Astrocyte (in vitro differentiated cells and primary cell): ENCODE measurements around the gene GPR158. TPM values are rescaled to one million over a fixed set of nuclear protein-coding genes. Genes with fewer than 3 reads are reported as not detected.

Source experiments
- DNase-seq: peaks from one replicate; pipeline ENCODE4 v3.0.0-alpha.2; 2010; ENCODE audit warnings: low read depth
- FAIRE-seq: peaks from 2 replicates; lab custom pipeline; 2011; peaks lifted over from hg19 to GRCh38; lab: Jason Lieb, UNC
- H2AFZ ChIP-seq: 2 replicates; pipeline ENCODE4 v1.6.0; 2012; ENCODE audit warnings: low read depth, low read length, inconsistent platforms
- H3K27ac ChIP-seq: 2 replicates; pipeline ENCODE4 v1.5.1; 2011; ENCODE audit warnings: low read depth, low read length, inconsistent platforms
- H3K27me3 ChIP-seq: 2 replicates; pipeline ENCODE4 v1.6.0; 2011; ENCODE audit warnings: low read length, inconsistent platforms; ENCODE audit not compliant: insufficient read depth
- H3K36me3 ChIP-seq: 2 replicates; pipeline ENCODE4 v1.5.1; 2011; ENCODE audit warnings: low read length, inconsistent platforms; ENCODE audit not compliant: insufficient read depth
- H3K4me1 ChIP-seq: 2 replicates; pipeline ENCODE4 v1.5.1; 2011; ENCODE audit warnings: low read length, inconsistent platforms; ENCODE audit not compliant: insufficient read depth
- H3K4me2 ChIP-seq: 2 replicates; pipeline ENCODE4 v1.6.0; 2012; ENCODE audit warnings: low read length, inconsistent platforms
- H3K4me3 ChIP-seq: 2 replicates; pipeline ENCODE4 v1.5.1; 2011; ENCODE audit warnings: low read depth, mild to moderate bottlenecking, low read length, inconsistent platforms; ENCODE audit not compliant: insufficient read depth
- H3K79me2 ChIP-seq: 2 replicates; pipeline ENCODE4 v1.6.0; 2012; ENCODE audit warnings: mild to moderate bottlenecking, low read length, inconsistent platforms; ENCODE audit not compliant: insufficient read depth
- H3K9ac ChIP-seq: 2 replicates; pipeline ENCODE4 v1.6.0; 2012; ENCODE audit warnings: mild to moderate bottlenecking, low read length, inconsistent platforms
- H3K9me3 ChIP-seq: 2 replicates; pipeline ENCODE4 v1.5.1; 2012; ENCODE audit warnings: low read depth, mild to moderate bottlenecking, low read length, inconsistent platforms; ENCODE audit not compliant: insufficient read depth
- H4K20me1 ChIP-seq: 2 replicates; pipeline ENCODE4 v1.6.0; 2012; ENCODE audit warnings: low read length, inconsistent platforms; ENCODE audit not compliant: insufficient read depth
- H3K27ac Mint-ChIP-seq: one replicate; pipeline ENCODE4 v1.8.0; 2021; ENCODE audit warnings: mild to moderate bottlenecking, mixed read lengths; ENCODE audit not compliant: unreplicated experiment
- H3K27me3 Mint-ChIP-seq: one replicate; pipeline ENCODE4 v1.8.0; 2021; ENCODE audit warnings: low read depth, mixed read lengths; ENCODE audit not compliant: unreplicated experiment
- H3K36me3 Mint-ChIP-seq: one replicate; pipeline ENCODE4 v1.8.0; 2021; ENCODE audit warnings: low read depth, mixed read lengths; ENCODE audit not compliant: unreplicated experiment
- H3K4me1 Mint-ChIP-seq: one replicate; pipeline ENCODE4 v1.8.0; 2021; ENCODE audit warnings: low read depth, mixed read lengths; ENCODE audit not compliant: unreplicated experiment
- H3K4me3 Mint-ChIP-seq: one replicate; pipeline ENCODE4 v1.8.0; 2021; ENCODE audit warnings: mild to moderate bottlenecking, moderate library complexity, mixed read lengths; ENCODE audit not compliant: unreplicated experiment
- H3K9me3 Mint-ChIP-seq: one replicate; pipeline ENCODE4 v1.8.0; 2021; ENCODE audit warnings: mild to moderate bottlenecking, mixed read lengths; ENCODE audit not compliant: unreplicated experiment
- CTCF ChIP-seq: IDR thresholded peaks from 2 replicates; pipeline ENCODE4 v1.5.1; 2011; ENCODE audit warnings: low read depth, mild to moderate bottlenecking, inconsistent platforms, low read length, moderate library complexity; ENCODE audit not compliant: insufficient read depth
- EZH2 ChIP-seq: IDR thresholded peaks from 2 replicates; pipeline ENCODE4 v1.6.1; 2012; ENCODE audit warnings: mild to moderate bottlenecking, low read length, inconsistent platforms; ENCODE audit not compliant: insufficient read depth
- total RNA-seq: library from RNA; stranded (reverse); gene quantifications from 2 replicates; pipeline ENCODE4 v1.2.1, GENCODE V29; 2021

Gene GPR158
- total RNA-seq, 1 donor from 2014 or later = 0.27 TPM

DNA sequence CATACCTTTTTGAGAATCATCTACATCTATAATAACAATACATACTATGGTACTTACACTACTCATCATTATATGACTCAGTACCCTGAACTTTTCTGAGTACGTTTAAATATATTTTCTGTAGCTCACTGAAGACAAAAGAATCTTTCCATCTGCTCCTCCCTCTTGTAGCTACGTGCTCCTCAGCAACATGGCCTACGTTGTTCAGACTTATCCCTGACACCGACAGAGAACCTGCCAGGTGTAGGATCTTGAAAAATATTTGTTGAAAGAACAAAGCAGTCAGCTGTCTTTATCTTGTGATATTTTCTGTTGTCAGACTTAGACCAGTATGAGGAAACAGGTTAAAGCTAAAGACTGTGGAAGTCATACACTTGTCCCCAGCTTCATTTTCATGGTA lies 403.3 kb downstream of the GPR158 start:
- no peak for FAIRE-seq
- H3K79me2 ChIP-seq = no peaks in the 10 kb centered on the region
- H3K9me3 ChIP-seq = no peaks in the 10 kb centered on the region
- H3K4me3 ChIP-seq = no peak overlapping the region
- no peaks in the 10 kb centered on the region for H3K4me1 ChIP-seq
- H4K20me1 ChIP-seq = no peaks in the 10 kb centered on the region
- H3K27me3 ChIP-seq = no peaks in the 10 kb centered on the region
- Mint-ChIP-seq H3K36me3 (no peaks in the 10 kb centered on the region), H3K27ac (no peak overlapping the region), H3K27me3 (no peaks in the 10 kb centered on the region), H3K9me3 (no peaks in the 10 kb centered on the region), H3K4me1 (peaks cover 2% of the 10 kb centered on the region), H3K4me3 (no peak overlapping the region)
- no peak overlapping the region for H3K27ac ChIP-seq
- H2AFZ ChIP-seq = no peak overlapping the region
- H3K36me3 ChIP-seq = no peaks in the 10 kb centered on the region
- no peak overlapping the region for H3K9ac ChIP-seq
- no peak for TF ChIP-seq EZH2
- TF ChIP-seq CTCF = no peak
- DNase-seq = no peak
- H3K4me2 ChIP-seq = no peak overlapping the region

GRCh38 chr10:25582961-25583360 lies 408.2 kb downstream of the GPR158 start:
- Mint-ChIP-seq H3K9me3 (peaks cover 8% of the 10 kb centered on the region), H3K4me3 (no peak overlapping the region), H3K27ac (no peak overlapping the region), H3K36me3 (no peaks in the 10 kb centered on the region), H3K27me3 (no peaks in the 10 kb centered on the region), H3K4me1 (peaks cover 2% of the 10 kb centered on the region)
- TF ChIP-seq EZH2 (no peak), CTCF (no peak)
- Histone ChIP-seq H4K20me1 (no peaks in the 10 kb centered on the region), H3K4me2 (no peak overlapping the region), H3K79me2 (no peaks in the 10 kb centered on the region), H3K4me1 (no peaks in the 10 kb centered on the region), H3K27me3 (no peaks in the 10 kb centered on the region), H3K9ac (no peak overlapping the region), H3K36me3 (no peaks in the 10 kb centered on the region), H3K9me3 (no peaks in the 10 kb centered on the region), H2AFZ (no peak overlapping the region), H3K27ac (no peak overlapping the region), H3K4me3 (no peak overlapping the region)
- DNase-seq (no peak), FAIRE-seq (no peak)

- no peaks in the 10 kb centered on the region for H3K79me2 ChIP-seq
- H3K9ac ChIP-seq = no peak overlapping the region
- H3K27me3 Mint-ChIP-seq = no peaks in the 10 kb centered on the region
- H3K9me3 Mint-ChIP-seq = no peaks in the 10 kb centered on the region
- H3K36me3 Mint-ChIP-seq = no peaks in the 10 kb centered on the region
- H3K27ac Mint-ChIP-seq = no peak overlapping the region
- H4K20me1 ChIP-seq = no peaks in the 10 kb centered on the region
- H3K4me1 ChIP-seq = no peaks in the 10 kb centered on the region
- H3K4me3 ChIP-seq = no peak overlapping the region
- TF ChIP-seq CTCF (no peak), EZH2 (no peak)
- no peak overlapping the region for H2AFZ ChIP-seq
- no peaks in the 10 kb centered on the region for H3K27me3 ChIP-seq
- no peak overlapping the region for H3K4me2 ChIP-seq
- no peak overlapping the region for H3K4me3 Mint-ChIP-seq
- H3K4me1 Mint-ChIP-seq = peaks cover 2% of the 10 kb centered on the region
- H3K36me3 ChIP-seq = no peaks in the 10 kb centered on the region
- no peak overlapping the region for H3K27ac ChIP-seq
- DNase-seq (no peak), FAIRE-seq (no peak)
- no peaks in the 10 kb centered on the region for H3K9me3 ChIP-seq
Measured at GRCh38 chr10:25600651-25601050, 425.9 kb downstream of the GPR158 start.
